Panc1 (cell line): ENCODE results near the gene TRIO. TPM values are rescaled to one million over a fixed set of nuclear protein-coding genes. Genes with fewer than 3 reads are reported as not detected.

Experiments
- ATAC-seq: fragments of 200-7000 bp; cut with Tn5 transposase; 2 replicates; pipeline ENCODE4 v1.9.1; 2020; ENCODE audit warnings: mild to moderate bottlenecking, moderate library complexity
- BruUV-seq: library from RNA; stranded (reverse); fragments of 400-500 nt; replicated peaks from 2 replicates; lab custom pipeline; 2021; lab: Mats Ljungman, UMichigan
- CTCF ChIA-PET: fragments of 300-600 bp; sonication (Branson Sonifier 250); formaldehyde crosslinking; loops from one replicate; lab custom pipeline; 2022; ENCODE audit warnings: antibody characterized with exemption; lab: Charles Lee
- POLR2A ChIA-PET: fragments of 300-600 bp; sonication (Branson Sonifier 250); formaldehyde crosslinking; loops from one replicate; lab custom pipeline; 2022; ENCODE audit warnings: antibody characterized with exemption; lab: Charles Lee
- DNase-seq: peaks from one replicate; pipeline ENCODE4 v3.0.0-alpha.2; 2010; ENCODE audit warnings: low read depth, low spot score
- H3K27ac ChIP-seq: 2 replicates; pipeline ENCODE4 v1.5.1; 2011; ENCODE audit warnings: mild to moderate bottlenecking, low read length, inconsistent platforms
- H3K27me3 ChIP-seq: fragments of 200-500 bp; sonication (Bioruptor generic); 2 replicates; pipeline ENCODE4 v1.6.0; 2014; ENCODE audit warnings: low read length, inconsistent platforms; ENCODE audit not compliant: control insufficient read depth, insufficient read depth
- H3K36me3 ChIP-seq: fragments of 200-500 bp; sonication (Bioruptor generic); 2 replicates; pipeline ENCODE4 v1.5.1; 2014; ENCODE audit warnings: inconsistent platforms, mild to moderate bottlenecking, low read length, moderate library complexity; ENCODE audit not compliant: control insufficient read depth, insufficient read depth
- H3K4me1 ChIP-seq: 2 replicates; pipeline ENCODE4 v1.5.1; 2011; ENCODE audit warnings: inconsistent platforms, mild to moderate bottlenecking, low read length, moderate library complexity; ENCODE audit not compliant: control insufficient read depth, insufficient read depth
- H3K4me3 ChIP-seq, 2 experiments: 2 replicates each; pipeline ENCODE4 v1.5.1; 2011 to 2012; ENCODE audit warnings: low read depth in 2 of 2, low read length in 2 of 2, mild to moderate bottlenecking in 2 of 2, inconsistent platforms in 1 of 2, moderate library complexity in 1 of 2
- H3K9me3 ChIP-seq: fragments of 200-500 bp; sonication (Bioruptor generic); 2 replicates; pipeline ENCODE4 v1.5.1; 2014; ENCODE audit warnings: low read depth, mild to moderate bottlenecking, inconsistent platforms, low read length, moderate library complexity; ENCODE audit not compliant: control insufficient read depth, insufficient read depth
- POLR2AphosphoS5 ChIP-seq: IDR thresholded peaks from 2 replicates; pipeline ENCODE4 v1.6.1; 2012; ENCODE audit warnings: mild to moderate bottlenecking, low read depth, low read length, moderate library complexity
- SIN3A ChIP-seq: IDR thresholded peaks from 2 replicates; pipeline ENCODE4 v1.6.1; 2012; ENCODE audit warnings: low read depth, mild to moderate bottlenecking, low read length, moderate library complexity, borderline replicate concordance; ENCODE audit not compliant: insufficient read depth
- TCF7L2 ChIP-seq: IDR thresholded peaks from 2 replicates; pipeline ENCODE4 v1.6.1; 2011; ENCODE audit warnings: mild to moderate bottlenecking, low read depth, low read length, inconsistent platforms
- in situ Hi-C: cut with HindIII; loops from 2 replicates; pipeline ENCODE4 v1.10.0; 2016; ENCODE audit warnings: low sequenced_read_pairs, low pct_unique_long_range_greater_than_20kb
- intact Hi-C: fragments of 100-400 bp; cut with micrococcal nuclease; formaldehyde crosslinking; loops from one replicate; pipeline ENCODE4 v1.10.0; 2022; ENCODE audit not compliant: unreplicated experiment
- total RNA-seq: library from RNA; stranded (reverse); gene quantifications from one replicate; pipeline ENCODE4 v1.2.1, GENCODE V29; 2021; ENCODE audit not compliant: unreplicated experiment
- TF ChIP-seq, protein P1 (sequence below): fragments of 450-650 bp; IDR thresholded peaks from 2 replicates; pipeline ENCODE4 v1.5.1; 2017; ENCODE audit warnings: mild to moderate bottlenecking
- TF ChIP-seq, protein P2 (sequence below), 2 experiments: IDR thresholded peaks; 2 replicates each; pipeline ENCODE4 v1.6.1; 2011 to 2012; ENCODE audit warnings: low read depth in 2 of 2, control low read depth in 1 of 2, low read length in 1 of 2, mild to moderate bottlenecking in 1 of 2, moderate library complexity in 1 of 2; ENCODE audit not compliant: insufficient read depth in 1 of 2

Gene TRIO
- total RNA-seq, 1 experiment from 2014 or later = 349 TPM

DNA sequence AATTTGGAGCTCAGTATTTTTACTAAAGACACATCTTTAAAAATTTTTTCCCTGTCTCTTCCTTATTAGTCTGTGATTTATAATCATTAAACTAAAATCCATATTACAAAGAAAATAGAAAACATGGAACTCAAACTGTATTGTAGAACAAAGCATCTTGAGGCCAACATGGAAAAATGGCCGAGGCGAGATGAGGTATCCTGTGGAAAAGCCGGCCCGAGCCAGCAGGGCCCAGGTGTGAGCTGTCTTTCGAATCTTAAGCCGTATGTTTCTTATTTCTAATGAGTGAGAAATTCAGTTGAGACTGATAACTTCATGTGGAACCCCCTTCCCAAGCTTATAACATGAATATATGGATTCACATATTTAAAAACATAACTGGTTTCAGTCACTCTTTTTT lies 268.1 kb downstream of the TRIO start:
- in situ Hi-C loops (no loop called here), intact Hi-C loops (no loop called here)
- no TSS peak for BruUV-seq
- no peak for DNase-seq
- peaks cover 64% of the 10 kb centered on the region for H3K36me3 ChIP-seq
- no peak for ATAC-seq
- H3K4me3 ChIP-seq = no peak overlapping the region
- H3K4me1 ChIP-seq = no peaks in the 10 kb centered on the region
- ChIA-PET POLR2A (no interaction called here), CTCF (no interaction called here)
- no peaks in the 10 kb centered on the region for H3K9me3 ChIP-seq
- TF ChIP-seq, protein P1, sequence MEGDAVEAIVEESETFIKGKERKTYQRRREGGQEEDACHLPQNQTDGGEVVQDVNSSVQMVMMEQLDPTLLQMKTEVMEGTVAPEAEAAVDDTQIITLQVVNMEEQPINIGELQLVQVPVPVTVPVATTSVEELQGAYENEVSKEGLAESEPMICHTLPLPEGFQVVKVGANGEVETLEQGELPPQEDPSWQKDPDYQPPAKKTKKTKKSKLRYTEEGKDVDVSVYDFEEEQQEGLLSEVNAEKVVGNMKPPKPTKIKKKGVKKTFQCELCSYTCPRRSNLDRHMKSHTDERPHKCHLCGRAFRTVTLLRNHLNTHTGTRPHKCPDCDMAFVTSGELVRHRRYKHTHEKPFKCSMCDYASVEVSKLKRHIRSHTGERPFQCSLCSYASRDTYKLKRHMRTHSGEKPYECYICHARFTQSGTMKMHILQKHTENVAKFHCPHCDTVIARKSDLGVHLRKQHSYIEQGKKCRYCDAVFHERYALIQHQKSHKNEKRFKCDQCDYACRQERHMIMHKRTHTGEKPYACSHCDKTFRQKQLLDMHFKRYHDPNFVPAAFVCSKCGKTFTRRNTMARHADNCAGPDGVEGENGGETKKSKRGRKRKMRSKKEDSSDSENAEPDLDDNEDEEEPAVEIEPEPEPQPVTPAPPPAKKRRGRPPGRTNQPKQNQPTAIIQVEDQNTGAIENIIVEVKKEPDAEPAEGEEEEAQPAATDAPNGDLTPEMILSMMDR = no peak
- TF ChIP-seq POLR2AphosphoS5 (no peak), SIN3A (no peak), TCF7L2 (no peak)
- TF ChIP-seq, protein P2, sequence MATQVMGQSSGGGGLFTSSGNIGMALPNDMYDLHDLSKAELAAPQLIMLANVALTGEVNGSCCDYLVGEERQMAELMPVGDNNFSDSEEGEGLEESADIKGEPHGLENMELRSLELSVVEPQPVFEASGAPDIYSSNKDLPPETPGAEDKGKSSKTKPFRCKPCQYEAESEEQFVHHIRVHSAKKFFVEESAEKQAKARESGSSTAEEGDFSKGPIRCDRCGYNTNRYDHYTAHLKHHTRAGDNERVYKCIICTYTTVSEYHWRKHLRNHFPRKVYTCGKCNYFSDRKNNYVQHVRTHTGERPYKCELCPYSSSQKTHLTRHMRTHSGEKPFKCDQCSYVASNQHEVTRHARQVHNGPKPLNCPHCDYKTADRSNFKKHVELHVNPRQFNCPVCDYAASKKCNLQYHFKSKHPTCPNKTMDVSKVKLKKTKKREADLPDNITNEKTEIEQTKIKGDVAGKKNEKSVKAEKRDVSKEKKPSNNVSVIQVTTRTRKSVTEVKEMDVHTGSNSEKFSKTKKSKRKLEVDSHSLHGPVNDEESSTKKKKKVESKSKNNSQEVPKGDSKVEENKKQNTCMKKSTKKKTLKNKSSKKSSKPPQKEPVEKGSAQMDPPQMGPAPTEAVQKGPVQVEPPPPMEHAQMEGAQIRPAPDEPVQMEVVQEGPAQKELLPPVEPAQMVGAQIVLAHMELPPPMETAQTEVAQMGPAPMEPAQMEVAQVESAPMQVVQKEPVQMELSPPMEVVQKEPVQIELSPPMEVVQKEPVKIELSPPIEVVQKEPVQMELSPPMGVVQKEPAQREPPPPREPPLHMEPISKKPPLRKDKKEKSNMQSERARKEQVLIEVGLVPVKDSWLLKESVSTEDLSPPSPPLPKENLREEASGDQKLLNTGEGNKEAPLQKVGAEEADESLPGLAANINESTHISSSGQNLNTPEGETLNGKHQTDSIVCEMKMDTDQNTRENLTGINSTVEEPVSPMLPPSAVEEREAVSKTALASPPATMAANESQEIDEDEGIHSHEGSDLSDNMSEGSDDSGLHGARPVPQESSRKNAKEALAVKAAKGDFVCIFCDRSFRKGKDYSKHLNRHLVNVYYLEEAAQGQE (IDR thresholded peaks at IDR 0.05; ENCODE audit: insufficient read depth in 1 of 2, low read depth in 2 of 2, low read length in 1 of 2) = no peak
- no peak overlapping the region for H3K27ac ChIP-seq
- no peaks in the 10 kb centered on the region for H3K27me3 ChIP-seq

DNA sequence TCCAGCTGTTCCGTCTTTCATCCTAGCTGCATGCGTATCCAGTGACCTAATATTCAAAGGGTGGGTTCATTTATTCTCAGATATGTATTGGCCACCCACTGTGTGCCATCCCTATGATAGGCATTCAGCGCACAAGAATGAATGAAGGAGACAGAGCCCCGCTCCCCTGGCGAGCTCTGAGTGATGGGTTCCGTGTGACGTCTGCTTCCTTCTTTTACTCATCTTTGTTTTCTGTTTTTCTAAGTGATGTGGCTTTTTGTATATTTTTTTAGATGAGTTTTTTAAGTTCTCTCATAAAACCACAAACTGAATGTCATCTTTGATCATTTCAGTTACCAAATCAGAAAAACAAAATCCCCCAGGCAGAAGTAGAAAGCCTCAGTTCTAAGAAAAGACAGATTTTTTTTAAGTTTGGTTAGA lies 270.2 kb downstream of the TRIO start:
- TF ChIP-seq TCF7L2 (no peak), SIN3A (no peak), POLR2AphosphoS5 (no peak)
- TF ChIP-seq, protein P1 = no peak
- TF ChIP-seq, protein P2 (IDR thresholded peaks at IDR 0.05; ENCODE audit: insufficient read depth in 1 of 2, low read depth in 2 of 2, low read length in 1 of 2) = no peak
- H3K36me3 ChIP-seq = peaks cover 56% of the 10 kb centered on the region
- H3K9me3 ChIP-seq = no peaks in the 10 kb centered on the region
- ATAC-seq = no peak
- ChIA-PET CTCF (no interaction called here), POLR2A (no interaction called here)
- no TSS peak for BruUV-seq
- no peak overlapping the region for H3K4me3 ChIP-seq
- no peaks in the 10 kb centered on the region for H3K4me1 ChIP-seq
- H3K27ac ChIP-seq = no peak overlapping the region
- intact Hi-C loops = no loop called here
- H3K27me3 ChIP-seq = no peaks in the 10 kb centered on the region
- DNase-seq = no peak
- in situ Hi-C loops = no loop called here
